ENCODE results near the gene HPDL.

Gene HPDL

DNA sequence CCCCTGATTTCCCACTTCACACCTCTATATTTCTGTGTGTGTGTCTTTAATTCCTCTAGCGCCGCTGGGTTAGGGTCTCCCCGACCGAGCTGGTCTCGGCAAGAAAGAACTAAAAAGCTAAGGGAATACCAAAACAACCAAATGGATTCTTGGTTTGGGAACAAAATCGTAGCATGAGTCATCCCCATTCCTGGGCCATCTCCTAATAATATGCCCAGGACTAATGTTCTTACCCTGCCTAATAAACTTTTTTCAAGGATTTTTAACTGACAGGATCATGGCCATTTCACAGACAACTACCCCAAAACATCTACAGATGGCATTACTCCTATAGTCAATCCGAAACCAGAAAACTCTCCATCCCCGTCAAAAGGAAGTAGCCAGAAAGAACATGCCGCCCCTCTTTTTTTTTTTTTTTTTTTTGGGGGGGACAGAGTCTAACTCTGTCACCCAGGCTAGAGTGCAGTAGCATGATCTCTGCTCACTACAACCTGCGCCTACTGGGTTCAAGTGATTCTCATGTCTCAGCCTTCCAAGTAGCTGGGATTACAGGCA, 4.1 kb upstream of the HPDL start:
- no peaks in the 10 kb centered on the region for H3K27me3 ChIP-seq (ENCODE audit: control insufficient read depth in 3 of 3, insufficient read depth in 3 of 3, low read depth in 1 of 3, low read length in 3 of 3)
- H3K79me1 ChIP-seq (ENCODE audit: low read depth, low read length), result peaks cover 4% of the 10 kb centered on the region
- H3K14ac ChIP-seq (ENCODE audit: low read length), result no peak overlapping the region
- H3K4me3 ChIP-seq (ENCODE audit: low read length in 2 of 2), result no peak overlapping the region
- WGBS, 2 donors (ENCODE audit: extremely low coverage in 2 of 2, insufficient read length in 2 of 2, insufficient replicate concordance in 1 of 2), result no CpG with 5 or more reads among the region's 10 CpGs
- H3K4me1 ChIP-seq (ENCODE audit: control insufficient read depth in 2 of 2, insufficient read depth in 1 of 2, low read depth in 1 of 2, low read length in 2 of 2), result peaks cover 0 to 9% of the 10 kb centered on the region in 2 donors
- H3K27ac ChIP-seq (replicated peaks; ENCODE audit: low read length), result no peak overlapping the region
- no peak overlapping the region for H4K91ac ChIP-seq (ENCODE audit: low read depth, low read length, poor library complexity)
- H3K23ac ChIP-seq (ENCODE audit: low read depth, low read length, poor library complexity), result no peak overlapping the region
- no peak overlapping the region for H2BK120ac ChIP-seq (ENCODE audit: low read depth, low read length)
- no peak overlapping the region for H2BK12ac ChIP-seq (ENCODE audit: low read length)
- H3K18ac ChIP-seq (ENCODE audit: low read length), result no peak overlapping the region
- H2AFZ ChIP-seq (ENCODE audit: low read length), result no peak overlapping the region
- H2AK5ac ChIP-seq (ENCODE audit: low read depth, low read length), result no peak overlapping the region
- no peak overlapping the region for H4K8ac ChIP-seq (ENCODE audit: low read depth, low read length)
- H3K36me3 ChIP-seq (replicated peaks in 1 of 2; ENCODE audit: control insufficient read depth in 2 of 2, insufficient read depth in 2 of 2, low read length in 2 of 2), result peaks cover 0 to 7% of the 10 kb centered on the region in 2 donors
- no peak overlapping the region for H3K4me2 ChIP-seq (ENCODE audit: insufficient read depth, low read length, poor library complexity, severe bottlenecking)
- no peak overlapping the region for H3K4ac ChIP-seq (ENCODE audit: low read length)
- no peak for DNase-seq (ENCODE audit: low spot score)
- peaks cover 0 to 5% of the 10 kb centered on the region in 2 donors for H3K9me3 ChIP-seq (replicated peaks in 1 of 2; ENCODE audit: control insufficient read depth in 2 of 2, insufficient read depth in 1 of 2, low read depth in 1 of 2, low read length in 2 of 2)
- H3K9ac ChIP-seq (ENCODE audit: low read depth, low read length, poor library complexity), result no peak overlapping the region
- no peak overlapping the region for H2BK15ac ChIP-seq (ENCODE audit: low read length)
- no peak overlapping the region for H2BK5ac ChIP-seq (ENCODE audit: low read length)

- no peak overlapping the region for H3K4me2 ChIP-seq (ENCODE audit: insufficient read depth, low read length, poor library complexity, severe bottlenecking)
- no peaks in the 10 kb centered on the region for H3K27me3 ChIP-seq (ENCODE audit: control insufficient read depth in 3 of 3, insufficient read depth in 3 of 3, low read depth in 1 of 3, low read length in 3 of 3)
- no peak overlapping the region for H3K4ac ChIP-seq (ENCODE audit: low read length)
- no peak overlapping the region for H4K8ac ChIP-seq (ENCODE audit: low read depth, low read length)
- DNase-seq (ENCODE audit: low spot score), result no peak
- H3K9ac ChIP-seq (ENCODE audit: low read depth, low read length, poor library complexity), result no peak overlapping the region
- H2AK5ac ChIP-seq (ENCODE audit: low read depth, low read length), result no peak overlapping the region
- peaks cover 3 to 38% of the 10 kb centered on the region in 2 donors for H3K36me3 ChIP-seq (replicated peaks in 1 of 2; ENCODE audit: control insufficient read depth in 2 of 2, insufficient read depth in 2 of 2, low read length in 2 of 2)
- H4K91ac ChIP-seq (ENCODE audit: low read depth, low read length, poor library complexity), result no peak overlapping the region
- H3K4me3 ChIP-seq (ENCODE audit: low read length in 2 of 2), result no peak overlapping the region
- no peak overlapping the region for H3K27ac ChIP-seq (replicated peaks; ENCODE audit: low read length)
- H2BK12ac ChIP-seq (ENCODE audit: low read length), result no peak overlapping the region
- H3K23ac ChIP-seq (ENCODE audit: low read depth, low read length, poor library complexity), result no peak overlapping the region
- peaks cover 0 to 5% of the 10 kb centered on the region in 2 donors for H3K9me3 ChIP-seq (replicated peaks in 1 of 2; ENCODE audit: control insufficient read depth in 2 of 2, insufficient read depth in 1 of 2, low read depth in 1 of 2, low read length in 2 of 2)
- H2BK120ac ChIP-seq (ENCODE audit: low read depth, low read length), result no peak overlapping the region
- H3K79me1 ChIP-seq (ENCODE audit: low read depth, low read length), result peaks cover 4% of the 10 kb centered on the region
- H3K14ac ChIP-seq (ENCODE audit: low read length), result no peak overlapping the region
- H3K4me1 ChIP-seq (ENCODE audit: control insufficient read depth in 2 of 2, insufficient read depth in 1 of 2, low read depth in 1 of 2, low read length in 2 of 2), result peaks cover 0 to 25% of the 10 kb centered on the region in 2 donors
- peak overlapping the region; percentile 11 for H3K18ac ChIP-seq (ENCODE audit: low read length)
- H2BK5ac ChIP-seq (ENCODE audit: low read length), result no peak overlapping the region
- H2BK15ac ChIP-seq (ENCODE audit: low read length), result no peak overlapping the region
- no peak overlapping the region for H2AFZ ChIP-seq (ENCODE audit: low read length)
- no CpG with 5 or more reads among the region's 6 CpGs for WGBS, 2 donors (ENCODE audit: extremely low coverage in 2 of 2, insufficient read length in 2 of 2, insufficient replicate concordance in 1 of 2)
These were observed 716 bp upstream of the HPDL start for GRCh38 chr1:45325851-45326506.

GRCh38 chr1:45327644-45328515, 1.2 kb downstream of the HPDL start:
- H2BK5ac ChIP-seq (ENCODE audit: low read length), result peak overlapping the region; percentile 42
- DNase-seq (ENCODE audit: low spot score), result no peak
- H3K27ac ChIP-seq (replicated peaks; ENCODE audit: low read length), result peak overlapping the region; percentile 28
- no peak overlapping the region for H3K4me2 ChIP-seq (ENCODE audit: insufficient read depth, low read length, poor library complexity, severe bottlenecking)
- peaks cover 17 to 57% of the 10 kb centered on the region in 2 donors for H3K36me3 ChIP-seq (replicated peaks in 1 of 2; ENCODE audit: control insufficient read depth in 2 of 2, insufficient read depth in 2 of 2, low read length in 2 of 2)
- H2BK120ac ChIP-seq (ENCODE audit: low read depth, low read length), result peak overlapping the region; percentile 74
- H3K23ac ChIP-seq (ENCODE audit: low read depth, low read length, poor library complexity), result peak overlapping the region; percentile 26
- H4K8ac ChIP-seq (ENCODE audit: low read depth, low read length), result no peak overlapping the region
- no peak overlapping the region for H4K91ac ChIP-seq (ENCODE audit: low read depth, low read length, poor library complexity)
- no peak overlapping the region for H2AFZ ChIP-seq (ENCODE audit: low read length)
- H3K4me1 ChIP-seq (ENCODE audit: control insufficient read depth in 2 of 2, insufficient read depth in 1 of 2, low read depth in 1 of 2, low read length in 2 of 2), result peaks cover 0 to 25% of the 10 kb centered on the region in 2 donors
- H2AK5ac ChIP-seq (ENCODE audit: low read depth, low read length), result peak overlapping the region; percentile 48
- peak overlapping the region; percentile 83 for H2BK15ac ChIP-seq (ENCODE audit: low read length)
- no CpG with 5 or more reads among the region's 19 CpGs for WGBS, 2 donors (ENCODE audit: extremely low coverage in 2 of 2, insufficient read length in 2 of 2, insufficient replicate concordance in 1 of 2)
- no peak overlapping the region for H2BK12ac ChIP-seq (ENCODE audit: low read length)
- peaks cover 0 to 5% of the 10 kb centered on the region in 2 donors for H3K9me3 ChIP-seq (replicated peaks in 1 of 2; ENCODE audit: control insufficient read depth in 2 of 2, insufficient read depth in 1 of 2, low read depth in 1 of 2, low read length in 2 of 2)
- no peak overlapping the region for H3K14ac ChIP-seq (ENCODE audit: low read length)
- no peak overlapping the region for H3K4ac ChIP-seq (ENCODE audit: low read length)
- no peaks in the 10 kb centered on the region for H3K27me3 ChIP-seq (ENCODE audit: control insufficient read depth in 3 of 3, insufficient read depth in 3 of 3, low read depth in 1 of 3, low read length in 3 of 3)
- H3K4me3 ChIP-seq (ENCODE audit: low read length in 2 of 2), result peak overlapping the region in 1 of 2 donors; percentile 17
- H3K18ac ChIP-seq (ENCODE audit: low read length), result peak overlapping the region; percentile 95
- peaks cover 4% of the 10 kb centered on the region for H3K79me1 ChIP-seq (ENCODE audit: low read depth, low read length)
- H3K9ac ChIP-seq (ENCODE audit: low read depth, low read length, poor library complexity), result no peak overlapping the region

DNA sequence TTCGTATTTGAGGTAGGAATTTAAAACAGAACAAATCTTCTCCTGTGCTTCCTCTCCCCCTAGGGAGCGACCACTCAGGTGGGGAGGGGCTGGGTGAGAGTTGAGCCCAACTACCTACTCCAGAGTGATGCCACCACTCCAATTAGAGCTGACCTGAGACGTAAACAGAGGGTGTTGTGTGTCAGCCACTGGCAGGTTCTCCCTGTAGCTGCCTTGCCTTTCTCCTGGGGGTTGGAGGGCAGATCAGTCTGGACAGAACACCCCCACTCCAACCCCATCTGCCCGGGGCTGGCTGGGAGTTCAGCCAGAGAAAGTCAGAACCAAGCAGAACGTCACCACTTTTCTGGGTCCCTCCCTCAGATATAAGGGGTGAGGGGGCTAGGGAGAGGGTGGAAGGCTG, 2.0 kb downstream of the HPDL start:
- no peak overlapping the region for H3K4ac ChIP-seq (ENCODE audit: low read length)
- H3K27ac ChIP-seq (replicated peaks; ENCODE audit: low read length), result peak overlapping the region; percentile 11
- H3K14ac ChIP-seq (ENCODE audit: low read length), result no peak overlapping the region
- H4K8ac ChIP-seq (ENCODE audit: low read depth, low read length), result no peak overlapping the region
- DNase-seq (ENCODE audit: low spot score), result no peak
- H3K18ac ChIP-seq (ENCODE audit: low read length), result no peak overlapping the region
- no peak overlapping the region for H3K9ac ChIP-seq (ENCODE audit: low read depth, low read length, poor library complexity)
- H3K36me3 ChIP-seq (replicated peaks in 1 of 2; ENCODE audit: control insufficient read depth in 2 of 2, insufficient read depth in 2 of 2, low read length in 2 of 2), result peaks cover 24 to 65% of the 10 kb centered on the region in 2 donors
- H3K4me1 ChIP-seq (ENCODE audit: control insufficient read depth in 2 of 2, insufficient read depth in 1 of 2, low read depth in 1 of 2, low read length in 2 of 2), result peaks cover 0 to 25% of the 10 kb centered on the region in 2 donors
- no peak overlapping the region for H3K4me2 ChIP-seq (ENCODE audit: insufficient read depth, low read length, poor library complexity, severe bottlenecking)
- no peak overlapping the region for H2AFZ ChIP-seq (ENCODE audit: low read length)
- H3K27me3 ChIP-seq (ENCODE audit: control insufficient read depth in 3 of 3, insufficient read depth in 3 of 3, low read depth in 1 of 3, low read length in 3 of 3), result no peaks in the 10 kb centered on the region
- peaks cover 0 to 3% of the 10 kb centered on the region in 2 donors for H3K9me3 ChIP-seq (replicated peaks in 1 of 2; ENCODE audit: control insufficient read depth in 2 of 2, insufficient read depth in 1 of 2, low read depth in 1 of 2, low read length in 2 of 2)
- no peak overlapping the region for H2BK12ac ChIP-seq (ENCODE audit: low read length)
- no peak overlapping the region for H2BK120ac ChIP-seq (ENCODE audit: low read depth, low read length)
- H3K23ac ChIP-seq (ENCODE audit: low read depth, low read length, poor library complexity), result no peak overlapping the region
- WGBS, 2 donors (ENCODE audit: extremely low coverage in 2 of 2, insufficient read length in 2 of 2, insufficient replicate concordance in 1 of 2), result no CpG with 5 or more reads among the region's 5 CpGs
- peaks cover 4% of the 10 kb centered on the region for H3K79me1 ChIP-seq (ENCODE audit: low read depth, low read length)
- no peak overlapping the region for H2BK5ac ChIP-seq (ENCODE audit: low read length)
- H2BK15ac ChIP-seq (ENCODE audit: low read length), result no peak overlapping the region
- no peak overlapping the region for H4K91ac ChIP-seq (ENCODE audit: low read depth, low read length, poor library complexity)
- H2AK5ac ChIP-seq (ENCODE audit: low read depth, low read length), result no peak overlapping the region
- H3K4me3 ChIP-seq (ENCODE audit: low read length in 2 of 2), result no peak overlapping the region
